ENCODE data around the gene SLC15A5. TPM values are rescaled to one million over a fixed set of nuclear protein-coding genes. Genes with fewer than 3 reads are reported as not detected.

Gene SLC15A5
- total and polyA plus RNA-seq, 2 of the 4 experiments (the other 2 are of a cell fraction), result not detected

GRCh38 chr12:16299403-16299802, 21.9 kb upstream of the SLC15A5 start:
- H3K23ac ChIP-seq (ENCODE audit: low read depth, low read length), result no peak overlapping the region
- H3K4me1 ChIP-seq (ENCODE audit: control insufficient read depth, insufficient read depth, low read length), result no peaks in the 10 kb centered on the region
- H4K5ac ChIP-seq (ENCODE audit: low read depth, low read length), result no peak overlapping the region
- no peak overlapping the region for H2BK20ac ChIP-seq (ENCODE audit: low read depth, low read length)
- no peak overlapping the region for H3K18ac ChIP-seq (ENCODE audit: low read depth, low read length)
- no peak overlapping the region for H3K4me3 ChIP-seq (ENCODE audit: insufficient read depth, low read depth, low read length)
- CTCF ChIA-PET, result no interaction called here
- no peak overlapping the region for H2AFZ ChIP-seq (replicated peaks; ENCODE audit: low read length, poor library complexity)
- H4K8ac ChIP-seq (ENCODE audit: low read depth in 2 of 2, low read length in 2 of 2), result no peak overlapping the region
- no peak overlapping the region for H2AK9ac ChIP-seq (replicated peaks; ENCODE audit: low read depth, low read length, poor library complexity)
- in situ Hi-C loops (cut with MboI; ENCODE audit: low sequenced_read_pairs), result no loop called here
- H4K91ac ChIP-seq (ENCODE audit: insufficient read depth, low read depth, low read length), result no peak overlapping the region
- intact Hi-C loops (cut with micrococcal nuclease), result no loop called here
- dilution Hi-C loops (cut with HindIII; ENCODE audit: low sequenced_read_pairs, unreplicated experiment), result no loop called here
- no peak overlapping the region for H3K4me2 ChIP-seq (ENCODE audit: low read depth, low read length)
- H3K36me3 ChIP-seq (ENCODE audit: control insufficient read depth, insufficient read depth, low read length), result no peaks in the 10 kb centered on the region
- no peak overlapping the region for H3K56ac ChIP-seq (ENCODE audit: extremely low read depth, insufficient read depth, low read length)
- H3K27me3 ChIP-seq (ENCODE audit: control insufficient read depth, insufficient read depth, low read length), result no peaks in the 10 kb centered on the region; the same call in 1 of the 2 replicates
- no peaks in the 10 kb centered on the region for H4K20me1 ChIP-seq (ENCODE audit: insufficient read depth, low read length)
- H2BK15ac ChIP-seq (ENCODE audit: low read depth, low read length), result no peak overlapping the region
- TF ChIP-seq FOS (IDR thresholded peaks at IDR 0.05; ENCODE audit: low read depth, low read length), result no peak
- no peak for TF ChIP-seq NFE2L2 (IDR thresholded peaks at IDR 0.05; ENCODE audit: low read depth, low read length)
- TF ChIP-seq ELK1 (IDR thresholded peaks at IDR 0.05; ENCODE audit: borderline replicate concordance, low read depth, low read length), result no peak
- no peak for TF ChIP-seq MAZ (IDR thresholded peaks at IDR 0.05; ENCODE audit: borderline replicate concordance, low read depth, low read length)
- TF ChIP-seq USF2 (IDR thresholded peaks at IDR 0.05; ENCODE audit: low read depth, low read length), result no peak
- no peak for TF ChIP-seq CEBPB (IDR thresholded peaks at IDR 0.05; ENCODE audit: low read depth, low read length)
- no peaks in the 10 kb centered on the region for H3K9me3 ChIP-seq (ENCODE audit: control insufficient read depth, insufficient read depth, low read length)
- no peak overlapping the region for H2BK5ac ChIP-seq (ENCODE audit: low read depth, low read length, poor library complexity, severe bottlenecking)
- H3K27ac ChIP-seq (ENCODE audit: insufficient read depth, low read length), result no peak overlapping the region
- no peak overlapping the region for H3K4ac ChIP-seq (ENCODE audit: low read depth, low read length)
- WGBS, 2 experiments (ENCODE audit: extremely low coverage in 2 of 2, insufficient read length in 1 of 2), result no CpG with 5 or more reads among the region's 2 CpGs
- POLR2A ChIA-PET (ENCODE audit: unreplicated experiment), result no interaction called here
- H2BK120ac ChIP-seq (ENCODE audit: low read depth, low read length), result no peak overlapping the region
- H2AK5ac ChIP-seq (ENCODE audit: low read depth, low read length), result no peak overlapping the region
- no peaks in the 10 kb centered on the region for H3K79me1 ChIP-seq (ENCODE audit: low read depth in 1 of 2, low read length in 2 of 2)
- BruUV-seq (replicated peaks), result no TSS peak
- no peak overlapping the region for H3K9ac ChIP-seq (ENCODE audit: low read depth, low read length)
- DNase-seq, result peak; percentile 1
- H3K9me1 ChIP-seq (ENCODE audit: insufficient read depth, low read length), result no peaks in the 10 kb centered on the region
- no peak overlapping the region for H3K14ac ChIP-seq (replicated peaks; ENCODE audit: low read depth, low read length)
- ATAC-seq (ENCODE audit: low read depth), result no peak

All from IMR-90 (cell line).